IPS-15b (cell line): ENCODE results near the gene MEGF6.

Experiments
- H3K27me3 ChIP-seq: one replicate; pipeline ENCODE4 v1.6.1; 2013; ENCODE audit warnings: low read length; ENCODE audit not compliant: control insufficient read depth, insufficient read depth
- H3K36me3 ChIP-seq: one replicate; pipeline ENCODE4 v1.6.1; 2013; ENCODE audit warnings: low read length; ENCODE audit not compliant: control insufficient read depth, insufficient read depth
- H3K4me1 ChIP-seq: one replicate; pipeline ENCODE4 v1.6.1; 2013; ENCODE audit warnings: mild to moderate bottlenecking, low read length; ENCODE audit not compliant: control insufficient read depth, insufficient read depth
- H3K4me3 ChIP-seq: one replicate; pipeline ENCODE4 v1.5.1; 2013; ENCODE audit warnings: low read depth, low read length
- H3K9ac ChIP-seq: one replicate; pipeline ENCODE4 v1.6.1; 2013; ENCODE audit warnings: low read depth, mild to moderate bottlenecking, low read length
- H3K9me3 ChIP-seq: one replicate; pipeline ENCODE4 v1.6.1; 2013; ENCODE audit warnings: mild to moderate bottlenecking, low read length; ENCODE audit not compliant: control insufficient read depth, insufficient read depth

Gene MEGF6

GRCh38 chr1:3481046-3481445 is 130.3 kb downstream of the MEGF6 start:
- H3K27me3 ChIP-seq: no peaks in the 10 kb centered on the region
- H3K9me3 ChIP-seq: no peaks in the 10 kb centered on the region
- no peaks in the 10 kb centered on the region for H3K4me1 ChIP-seq
- H3K36me3 ChIP-seq: peaks cover 30% of the 10 kb centered on the region
- H3K4me3 ChIP-seq: no peak overlapping the region
- no peak overlapping the region for H3K9ac ChIP-seq

GRCh38 chr1:3480369-3480719 is 131.0 kb downstream of the MEGF6 start:
- no peaks in the 10 kb centered on the region for H3K9me3 ChIP-seq
- H3K4me1 ChIP-seq: no peaks in the 10 kb centered on the region
- no peak overlapping the region for H3K4me3 ChIP-seq
- H3K36me3 ChIP-seq: peaks cover 35% of the 10 kb centered on the region
- H3K9ac ChIP-seq: no peak overlapping the region
- no peaks in the 10 kb centered on the region for H3K27me3 ChIP-seq

GRCh38 chr1:3479511-3480368 is 131.6 kb downstream of the MEGF6 start:
- no peak overlapping the region for H3K4me3 ChIP-seq
- no peaks in the 10 kb centered on the region for H3K9me3 ChIP-seq
- H3K27me3 ChIP-seq: no peaks in the 10 kb centered on the region
- no peaks in the 10 kb centered on the region for H3K4me1 ChIP-seq
- H3K9ac ChIP-seq: no peak overlapping the region
- H3K36me3 ChIP-seq: peaks cover 35% of the 10 kb centered on the region

GRCh38 chr1:3478187-3478586 is 133.1 kb downstream of the MEGF6 start:
- Histone ChIP-seq H3K4me3 (no peak overlapping the region), H3K9ac (no peak overlapping the region), H3K36me3 (peaks cover 49% of the 10 kb centered on the region), H3K27me3 (no peaks in the 10 kb centered on the region), H3K4me1 (no peaks in the 10 kb centered on the region), H3K9me3 (no peaks in the 10 kb centered on the region)

GRCh38 chr1:3477241-3477995 is 133.9 kb downstream of the MEGF6 start:
- no peaks in the 10 kb centered on the region for H3K27me3 ChIP-seq
- no peak overlapping the region for H3K4me3 ChIP-seq
- H3K9me3 ChIP-seq: no peaks in the 10 kb centered on the region
- H3K36me3 ChIP-seq: peaks cover 53% of the 10 kb centered on the region
- H3K4me1 ChIP-seq: no peaks in the 10 kb centered on the region
- no peak overlapping the region for H3K9ac ChIP-seq

- Histone ChIP-seq H3K4me3 (no peak overlapping the region), H3K4me1 (no peaks in the 10 kb centered on the region), H3K27me3 (no peaks in the 10 kb centered on the region), H3K9me3 (no peaks in the 10 kb centered on the region), H3K36me3 (peaks cover 53% of the 10 kb centered on the region), H3K9ac (no peak overlapping the region)
Observed at GRCh38 chr1:3476666-3477065, 134.6 kb downstream of the MEGF6 start.

GRCh38 chr1:3475839-3476573 is 135.3 kb downstream of the MEGF6 start:
- peaks cover under 1% of the 10 kb centered on the region for H3K4me1 ChIP-seq

GRCh38 chr1:3474421-3474820 is 136.9 kb downstream of the MEGF6 start:
- Histone ChIP-seq H3K36me3 (peaks cover 50% of the 10 kb centered on the region), H3K9me3 (no peaks in the 10 kb centered on the region), H3K4me3 (no peak overlapping the region), H3K4me1 (peaks cover 2% of the 10 kb centered on the region), H3K9ac (no peak overlapping the region), H3K27me3 (no peaks in the 10 kb centered on the region)

More at GRCh38 chr1:3475839-3476573, 135.3 kb downstream of the MEGF6 start:
- H3K36me3 ChIP-seq: peaks cover 53% of the 10 kb centered on the region
- H3K9ac ChIP-seq: no peak overlapping the region
- no peak overlapping the region for H3K4me3 ChIP-seq
- no peaks in the 10 kb centered on the region for H3K27me3 ChIP-seq
- H3K9me3 ChIP-seq: no peaks in the 10 kb centered on the region

- H3K4me1 ChIP-seq: peaks cover 2% of the 10 kb centered on the region
- H3K9ac ChIP-seq: no peak overlapping the region
- no peaks in the 10 kb centered on the region for H3K27me3 ChIP-seq
- no peak overlapping the region for H3K4me3 ChIP-seq
- H3K9me3 ChIP-seq: no peaks in the 10 kb centered on the region
- peaks cover 50% of the 10 kb centered on the region for H3K36me3 ChIP-seq
Observed at GRCh38 chr1:3474016-3474415, 137.3 kb downstream of the MEGF6 start.

GRCh38 chr1:3473381-3473844 is 137.9 kb downstream of the MEGF6 start:
- Histone ChIP-seq H3K4me1 (peaks cover 2% of the 10 kb centered on the region), H3K9ac (no peak overlapping the region), H3K9me3 (no peaks in the 10 kb centered on the region), H3K4me3 (no peak overlapping the region), H3K36me3 (peaks cover 48% of the 10 kb centered on the region), H3K27me3 (no peaks in the 10 kb centered on the region)

GRCh38 chr1:3472906-3473305 is 138.4 kb downstream of the MEGF6 start:
- Histone ChIP-seq H3K27me3 (no peaks in the 10 kb centered on the region), H3K4me3 (no peak overlapping the region), H3K4me1 (peaks cover 2% of the 10 kb centered on the region), H3K9me3 (no peaks in the 10 kb centered on the region), H3K9ac (no peak overlapping the region), H3K36me3 (peaks cover 43% of the 10 kb centered on the region)
